Measurements from ENCODE around the gene FAM170B. TPM values are rescaled to one million over a fixed set of nuclear protein-coding genes. Genes with fewer than 3 reads are reported as not detected.

Gene FAM170B
- total and polyA plus RNA-seq, 2 donors (not counting 3 experiments of a cell fraction or from before 2014, with no cell fraction given), result not detected

DNA sequence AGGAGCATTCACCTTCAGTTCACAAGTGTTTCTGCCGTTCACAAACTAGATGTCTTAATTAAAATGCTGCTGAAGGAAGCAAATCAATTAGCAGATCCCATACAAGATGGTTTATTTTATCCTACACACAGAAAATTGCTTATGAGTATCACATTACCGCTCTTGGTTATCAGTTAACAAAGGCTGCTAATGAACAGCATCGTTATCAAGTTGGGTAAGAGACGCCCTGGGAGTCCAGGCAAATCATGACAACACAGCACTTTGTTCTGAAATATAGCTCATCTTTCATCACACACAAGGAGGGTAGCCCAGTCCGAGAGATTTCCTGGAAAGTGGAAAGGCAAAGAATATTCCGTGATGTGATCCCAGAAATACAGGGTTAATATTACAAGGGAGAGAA, 20.8 kb upstream of the FAM170B start:
- Histone ChIP-seq H3K36me3 (ENCODE audit: control insufficient read depth in 2 of 2, extremely low read depth in 1 of 2, insufficient read depth in 2 of 2, low read length in 2 of 2) (no peaks in the 10 kb centered on the region), H3K79me2 (ENCODE audit: control insufficient read depth, insufficient read depth, low read length) (no peaks in the 10 kb centered on the region), H3K4me2 (ENCODE audit: insufficient read depth, low read length) (no peak overlapping the region), H3K9ac (replicated peaks; ENCODE audit: extremely low read depth, insufficient read depth, low read length) (no peak overlapping the region), H3K4me3 (replicated peaks in 1 of 3; ENCODE audit: insufficient read depth in 1 of 3, low read depth in 1 of 3, low read length in 3 of 3) (no peak overlapping the region), H3K9me1 (replicated peaks; ENCODE audit: control insufficient read depth, extremely low read depth, insufficient read depth, low read length) (no peaks in the 10 kb centered on the region), H4K20me1 (replicated peaks; ENCODE audit: control insufficient read depth, extremely low read depth, insufficient read depth, low read length) (no peaks in the 10 kb centered on the region), H3K27ac (ENCODE audit: insufficient read depth, low read depth, low read length) (no peak overlapping the region), H3K9me3 (replicated peaks; ENCODE audit: control insufficient read depth, insufficient read depth, low read length) (no peaks in the 10 kb centered on the region), H3K4me1 (ENCODE audit: control insufficient read depth, extremely low read depth, insufficient read depth, low read length) (no peaks in the 10 kb centered on the region), H3K27me3 (ENCODE audit: control insufficient read depth in 2 of 2, insufficient read depth in 2 of 2, low read length in 2 of 2) (peaks cover 0 to 5% of the 10 kb centered on the region in 2 experiments), H2AFZ (ENCODE audit: low read depth, low read length) (no peak overlapping the region)
- intact Hi-C loops (cut with micrococcal nuclease), result no loop called here
- TF ChIP-seq JUN (IDR thresholded peaks at IDR 0.05; ENCODE audit: borderline replicate concordance, insufficient read depth, insufficient read length, low read depth) (no peak), GATA2 (IDR thresholded peaks at IDR 0.05; ENCODE audit: insufficient read depth, insufficient read length, low read depth, low read length) (no peak), MYC (IDR thresholded peaks at IDR 0.05; ENCODE audit: low read depth, low read length) (no peak), EZH2 (IDR thresholded peaks at IDR 0.05; ENCODE audit: borderline replicate concordance, low read depth, low read length, severe bottlenecking) (no peak)
- TF ChIP-seq, protein P1, sequence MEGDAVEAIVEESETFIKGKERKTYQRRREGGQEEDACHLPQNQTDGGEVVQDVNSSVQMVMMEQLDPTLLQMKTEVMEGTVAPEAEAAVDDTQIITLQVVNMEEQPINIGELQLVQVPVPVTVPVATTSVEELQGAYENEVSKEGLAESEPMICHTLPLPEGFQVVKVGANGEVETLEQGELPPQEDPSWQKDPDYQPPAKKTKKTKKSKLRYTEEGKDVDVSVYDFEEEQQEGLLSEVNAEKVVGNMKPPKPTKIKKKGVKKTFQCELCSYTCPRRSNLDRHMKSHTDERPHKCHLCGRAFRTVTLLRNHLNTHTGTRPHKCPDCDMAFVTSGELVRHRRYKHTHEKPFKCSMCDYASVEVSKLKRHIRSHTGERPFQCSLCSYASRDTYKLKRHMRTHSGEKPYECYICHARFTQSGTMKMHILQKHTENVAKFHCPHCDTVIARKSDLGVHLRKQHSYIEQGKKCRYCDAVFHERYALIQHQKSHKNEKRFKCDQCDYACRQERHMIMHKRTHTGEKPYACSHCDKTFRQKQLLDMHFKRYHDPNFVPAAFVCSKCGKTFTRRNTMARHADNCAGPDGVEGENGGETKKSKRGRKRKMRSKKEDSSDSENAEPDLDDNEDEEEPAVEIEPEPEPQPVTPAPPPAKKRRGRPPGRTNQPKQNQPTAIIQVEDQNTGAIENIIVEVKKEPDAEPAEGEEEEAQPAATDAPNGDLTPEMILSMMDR (IDR thresholded peaks at IDR 0.05; ENCODE audit: extremely low read depth in 1 of 2, insufficient read depth in 1 of 2, low read depth in 1 of 2, low read length in 2 of 2), result no peak
- no peak for DNase-seq (ENCODE audit: low read depth, low spot score)
- CTCF ChIA-PET, result interaction anchor here (2.0 kb wide), 1 partner anchor 10 kb away, joined by 9 read pairs; no protein-coding TSS in a partner anchor
- POLR2A ChIA-PET, result no interaction called here
- FAIRE-seq, result no peak
- dilution Hi-C loops (cut with MboI; ENCODE audit: extremely low pct_ligation_motif_present, low sequenced_read_pairs), result no loop called here
- BruUV-seq (replicated peaks), result no TSS peak

DNA sequence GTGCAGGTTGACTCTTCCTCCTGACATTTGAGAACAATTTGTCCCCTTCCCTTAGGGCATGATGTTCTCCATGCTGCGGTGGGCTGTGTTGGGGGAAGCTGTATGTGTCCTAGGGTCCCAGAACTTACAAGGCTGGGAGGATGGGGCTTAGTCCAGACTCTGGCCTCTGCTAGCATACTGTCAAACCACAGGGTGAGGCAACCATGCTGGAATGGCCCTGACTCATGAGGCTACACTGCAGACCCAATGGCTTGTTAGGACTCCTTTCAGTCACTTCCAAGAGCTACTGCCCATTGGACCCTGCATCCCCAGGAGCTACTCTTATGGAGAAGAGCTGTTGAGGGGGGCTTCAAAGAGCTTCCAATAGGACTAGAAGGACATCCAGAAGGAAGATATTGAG, 20.1 kb upstream of the FAM170B start:
- no peak overlapping the region for H3K4me3 ChIP-seq (replicated peaks in 1 of 3; ENCODE audit: insufficient read depth in 1 of 3, low read depth in 1 of 3, low read length in 3 of 3)
- DNase-seq (ENCODE audit: low read depth, low spot score) (no peak), FAIRE-seq (no peak)
- dilution Hi-C loops (cut with MboI; ENCODE audit: extremely low pct_ligation_motif_present, low sequenced_read_pairs) (no loop called here), intact Hi-C loops (cut with micrococcal nuclease) (no loop called here)
- H3K27ac ChIP-seq (ENCODE audit: insufficient read depth, low read depth, low read length), result no peak overlapping the region
- no TSS peak for BruUV-seq (replicated peaks)
- no peaks in the 10 kb centered on the region for H3K36me3 ChIP-seq (ENCODE audit: control insufficient read depth in 2 of 2, extremely low read depth in 1 of 2, insufficient read depth in 2 of 2, low read length in 2 of 2)
- H3K4me2 ChIP-seq (ENCODE audit: insufficient read depth, low read length), result no peak overlapping the region
- no peak for TF ChIP-seq JUN (IDR thresholded peaks at IDR 0.05; ENCODE audit: borderline replicate concordance, insufficient read depth, insufficient read length, low read depth)
- TF ChIP-seq POLR2AphosphoS5 (IDR thresholded peaks at IDR 0.05; ENCODE audit: insufficient read depth, low read depth, low read length), result no peak
- no peak for TF ChIP-seq GATA2 (IDR thresholded peaks at IDR 0.05; ENCODE audit: insufficient read depth, insufficient read length, low read depth, low read length)
- TF ChIP-seq, protein P2, sequence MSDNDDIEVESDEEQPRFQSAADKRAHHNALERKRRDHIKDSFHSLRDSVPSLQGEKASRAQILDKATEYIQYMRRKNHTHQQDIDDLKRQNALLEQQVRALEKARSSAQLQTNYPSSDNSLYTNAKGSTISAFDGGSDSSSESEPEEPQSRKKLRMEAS (IDR thresholded peaks at IDR 0.05; ENCODE audit: insufficient read depth, insufficient read length), result no peak
- no peak for TF ChIP-seq EZH2 (IDR thresholded peaks at IDR 0.05; ENCODE audit: borderline replicate concordance, low read depth, low read length, severe bottlenecking)
- TF ChIP-seq, protein P1 (IDR thresholded peaks at IDR 0.05; ENCODE audit: extremely low read depth in 1 of 2, insufficient read depth in 1 of 2, low read depth in 1 of 2, low read length in 2 of 2), result no peak
- TF ChIP-seq MYC (IDR thresholded peaks at IDR 0.05; ENCODE audit: low read depth, low read length), result no peak
- TF ChIP-seq FOS (IDR thresholded peaks at IDR 0.05; ENCODE audit: borderline replicate concordance, insufficient read depth, low read length), result no peak
- TF ChIP-seq POLR2A (IDR thresholded peaks at IDR 0.05; ENCODE audit: low read depth, low read length), result no peak
- H3K79me2 ChIP-seq (ENCODE audit: control insufficient read depth, insufficient read depth, low read length), result no peaks in the 10 kb centered on the region
- H4K20me1 ChIP-seq (replicated peaks; ENCODE audit: control insufficient read depth, extremely low read depth, insufficient read depth, low read length), result no peaks in the 10 kb centered on the region
- H3K9me3 ChIP-seq (replicated peaks; ENCODE audit: control insufficient read depth, insufficient read depth, low read length), result no peaks in the 10 kb centered on the region
- H3K9ac ChIP-seq (replicated peaks; ENCODE audit: extremely low read depth, insufficient read depth, low read length), result no peak overlapping the region
- no peaks in the 10 kb centered on the region for H3K9me1 ChIP-seq (replicated peaks; ENCODE audit: control insufficient read depth, extremely low read depth, insufficient read depth, low read length)
- no peak overlapping the region for H2AFZ ChIP-seq (ENCODE audit: low read depth, low read length)
- ChIA-PET POLR2A (no interaction called here), CTCF (no interaction called here)
- peaks cover 0 to 5% of the 10 kb centered on the region in 2 experiments for H3K27me3 ChIP-seq (ENCODE audit: control insufficient read depth in 2 of 2, insufficient read depth in 2 of 2, low read length in 2 of 2)
- no peaks in the 10 kb centered on the region for H3K4me1 ChIP-seq (ENCODE audit: control insufficient read depth, extremely low read depth, insufficient read depth, low read length)

Measured in endothelial cell of umbilical vein (primary cell).